Panc1 (cell line): ENCODE results near the gene SART3. TPM values are rescaled to one million over a fixed set of nuclear protein-coding genes. Genes with fewer than 3 reads are reported as not detected.

Source experiments
- ATAC-seq: fragments of 200-7000 bp; cut with Tn5 transposase; 2 replicates; pipeline ENCODE4 v1.9.1; 2020; ENCODE audit warnings: mild to moderate bottlenecking, moderate library complexity
- BruUV-seq: library from RNA; stranded (reverse); fragments of 400-500 nt; replicated peaks from 2 replicates; lab custom pipeline; 2021; lab: Mats Ljungman, UMichigan
- CTCF ChIA-PET: fragments of 300-600 bp; sonication (Branson Sonifier 250); formaldehyde crosslinking; loops from one replicate; lab custom pipeline; 2022; ENCODE audit warnings: antibody characterized with exemption; lab: Charles Lee
- POLR2A ChIA-PET: fragments of 300-600 bp; sonication (Branson Sonifier 250); formaldehyde crosslinking; loops from one replicate; lab custom pipeline; 2022; ENCODE audit warnings: antibody characterized with exemption; lab: Charles Lee
- DNase-seq: peaks from one replicate; pipeline ENCODE4 v3.0.0-alpha.2; 2010; ENCODE audit warnings: low read depth, low spot score
- H3K27ac ChIP-seq: 2 replicates; pipeline ENCODE4 v1.5.1; 2011; ENCODE audit warnings: mild to moderate bottlenecking, low read length, inconsistent platforms
- H3K27me3 ChIP-seq: fragments of 200-500 bp; sonication (Bioruptor generic); 2 replicates; pipeline ENCODE4 v1.6.0; 2014; ENCODE audit warnings: low read length, inconsistent platforms; ENCODE audit not compliant: control insufficient read depth, insufficient read depth
- H3K36me3 ChIP-seq: fragments of 200-500 bp; sonication (Bioruptor generic); 2 replicates; pipeline ENCODE4 v1.5.1; 2014; ENCODE audit warnings: inconsistent platforms, mild to moderate bottlenecking, low read length, moderate library complexity; ENCODE audit not compliant: control insufficient read depth, insufficient read depth
- H3K4me1 ChIP-seq: 2 replicates; pipeline ENCODE4 v1.5.1; 2011; ENCODE audit warnings: inconsistent platforms, mild to moderate bottlenecking, low read length, moderate library complexity; ENCODE audit not compliant: control insufficient read depth, insufficient read depth
- H3K4me3 ChIP-seq, 2 experiments: 2 replicates each; pipeline ENCODE4 v1.5.1; 2011 to 2012; ENCODE audit warnings: low read depth in 2 of 2, low read length in 2 of 2, mild to moderate bottlenecking in 2 of 2, inconsistent platforms in 1 of 2, moderate library complexity in 1 of 2
- H3K9me3 ChIP-seq: fragments of 200-500 bp; sonication (Bioruptor generic); 2 replicates; pipeline ENCODE4 v1.5.1; 2014; ENCODE audit warnings: low read depth, mild to moderate bottlenecking, inconsistent platforms, low read length, moderate library complexity; ENCODE audit not compliant: control insufficient read depth, insufficient read depth
- POLR2AphosphoS5 ChIP-seq: IDR thresholded peaks from 2 replicates; pipeline ENCODE4 v1.6.1; 2012; ENCODE audit warnings: mild to moderate bottlenecking, low read depth, low read length, moderate library complexity
- SIN3A ChIP-seq: IDR thresholded peaks from 2 replicates; pipeline ENCODE4 v1.6.1; 2012; ENCODE audit warnings: low read depth, mild to moderate bottlenecking, low read length, moderate library complexity, borderline replicate concordance; ENCODE audit not compliant: insufficient read depth
- TCF7L2 ChIP-seq: IDR thresholded peaks from 2 replicates; pipeline ENCODE4 v1.6.1; 2011; ENCODE audit warnings: mild to moderate bottlenecking, low read depth, low read length, inconsistent platforms
- in situ Hi-C: cut with HindIII; loops from 2 replicates; pipeline ENCODE4 v1.10.0; 2016; ENCODE audit warnings: low sequenced_read_pairs, low pct_unique_long_range_greater_than_20kb
- intact Hi-C: fragments of 100-400 bp; cut with micrococcal nuclease; formaldehyde crosslinking; loops from one replicate; pipeline ENCODE4 v1.10.0; 2022; ENCODE audit not compliant: unreplicated experiment
- total RNA-seq: library from RNA; stranded (reverse); gene quantifications from one replicate; pipeline ENCODE4 v1.2.1, GENCODE V29; 2021; ENCODE audit not compliant: unreplicated experiment
- TF ChIP-seq, protein P1 (sequence below): fragments of 450-650 bp; IDR thresholded peaks from 2 replicates; pipeline ENCODE4 v1.5.1; 2017; ENCODE audit warnings: mild to moderate bottlenecking
- TF ChIP-seq, protein P2 (sequence below), 2 experiments: IDR thresholded peaks; 2 replicates each; pipeline ENCODE4 v1.6.1; 2011 to 2012; ENCODE audit warnings: low read depth in 2 of 2, control low read depth in 1 of 2, low read length in 1 of 2, mild to moderate bottlenecking in 1 of 2, moderate library complexity in 1 of 2; ENCODE audit not compliant: insufficient read depth in 1 of 2

Gene SART3
- total RNA-seq, 1 experiment from 2014 or later, result 55.9 TPM

DNA sequence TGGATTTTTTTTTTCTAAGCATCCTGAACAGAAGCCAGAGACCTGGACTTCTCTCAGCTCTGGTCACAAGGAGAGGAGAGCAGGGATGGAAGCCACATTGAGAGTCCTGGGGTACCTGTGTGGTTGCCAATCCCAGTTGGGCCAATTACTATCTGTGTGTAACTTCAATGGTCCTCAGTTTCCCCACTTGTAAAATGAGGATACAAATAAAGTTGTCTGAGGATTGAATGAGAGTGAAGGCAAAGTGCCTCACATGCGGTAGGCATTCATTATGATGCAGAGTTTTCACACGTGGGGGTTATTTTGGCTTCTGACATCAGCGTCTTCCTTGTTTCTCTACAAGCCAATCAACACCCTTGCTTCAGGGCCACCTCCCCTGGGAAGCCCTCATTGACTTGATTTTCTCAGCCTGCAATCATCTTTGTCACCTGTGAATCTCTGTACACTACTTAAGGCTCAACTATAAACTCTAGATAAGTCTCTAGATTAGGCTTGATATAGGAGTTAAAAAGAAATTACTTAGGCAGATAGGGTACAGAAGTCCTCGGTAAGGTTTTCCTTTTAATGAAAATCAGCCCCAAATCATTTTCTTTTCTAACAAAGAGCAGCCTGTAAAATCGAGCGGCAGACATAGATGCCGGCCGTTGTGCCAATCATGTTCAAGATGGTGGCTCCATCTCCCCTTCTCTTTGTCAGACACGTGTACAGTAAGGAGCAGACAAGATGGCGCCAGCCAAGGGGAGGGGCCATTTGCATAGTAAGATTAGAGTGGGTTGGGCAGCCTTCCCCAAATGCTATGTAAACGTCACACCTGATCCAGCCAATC, 83.7 kb downstream of the SART3 start:
- Histone ChIP-seq H3K9me3 (no peaks in the 10 kb centered on the region), H3K36me3 (no peaks in the 10 kb centered on the region), H3K27ac (peak overlapping the region; percentile 71), H3K4me3 (no peak overlapping the region), H3K27me3 (no peaks in the 10 kb centered on the region), H3K4me1 (peaks cover 13% of the 10 kb centered on the region)
- ChIA-PET CTCF (no interaction called here), POLR2A (no interaction called here)
- in situ Hi-C loops, result no loop called here
- intact Hi-C loops, result no loop called here
- no peak for DNase-seq
- TF ChIP-seq SIN3A (no peak), POLR2AphosphoS5 (no peak), TCF7L2 (no peak)
- TF ChIP-seq, protein P1, sequence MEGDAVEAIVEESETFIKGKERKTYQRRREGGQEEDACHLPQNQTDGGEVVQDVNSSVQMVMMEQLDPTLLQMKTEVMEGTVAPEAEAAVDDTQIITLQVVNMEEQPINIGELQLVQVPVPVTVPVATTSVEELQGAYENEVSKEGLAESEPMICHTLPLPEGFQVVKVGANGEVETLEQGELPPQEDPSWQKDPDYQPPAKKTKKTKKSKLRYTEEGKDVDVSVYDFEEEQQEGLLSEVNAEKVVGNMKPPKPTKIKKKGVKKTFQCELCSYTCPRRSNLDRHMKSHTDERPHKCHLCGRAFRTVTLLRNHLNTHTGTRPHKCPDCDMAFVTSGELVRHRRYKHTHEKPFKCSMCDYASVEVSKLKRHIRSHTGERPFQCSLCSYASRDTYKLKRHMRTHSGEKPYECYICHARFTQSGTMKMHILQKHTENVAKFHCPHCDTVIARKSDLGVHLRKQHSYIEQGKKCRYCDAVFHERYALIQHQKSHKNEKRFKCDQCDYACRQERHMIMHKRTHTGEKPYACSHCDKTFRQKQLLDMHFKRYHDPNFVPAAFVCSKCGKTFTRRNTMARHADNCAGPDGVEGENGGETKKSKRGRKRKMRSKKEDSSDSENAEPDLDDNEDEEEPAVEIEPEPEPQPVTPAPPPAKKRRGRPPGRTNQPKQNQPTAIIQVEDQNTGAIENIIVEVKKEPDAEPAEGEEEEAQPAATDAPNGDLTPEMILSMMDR, result no peak
- TF ChIP-seq, protein P2, sequence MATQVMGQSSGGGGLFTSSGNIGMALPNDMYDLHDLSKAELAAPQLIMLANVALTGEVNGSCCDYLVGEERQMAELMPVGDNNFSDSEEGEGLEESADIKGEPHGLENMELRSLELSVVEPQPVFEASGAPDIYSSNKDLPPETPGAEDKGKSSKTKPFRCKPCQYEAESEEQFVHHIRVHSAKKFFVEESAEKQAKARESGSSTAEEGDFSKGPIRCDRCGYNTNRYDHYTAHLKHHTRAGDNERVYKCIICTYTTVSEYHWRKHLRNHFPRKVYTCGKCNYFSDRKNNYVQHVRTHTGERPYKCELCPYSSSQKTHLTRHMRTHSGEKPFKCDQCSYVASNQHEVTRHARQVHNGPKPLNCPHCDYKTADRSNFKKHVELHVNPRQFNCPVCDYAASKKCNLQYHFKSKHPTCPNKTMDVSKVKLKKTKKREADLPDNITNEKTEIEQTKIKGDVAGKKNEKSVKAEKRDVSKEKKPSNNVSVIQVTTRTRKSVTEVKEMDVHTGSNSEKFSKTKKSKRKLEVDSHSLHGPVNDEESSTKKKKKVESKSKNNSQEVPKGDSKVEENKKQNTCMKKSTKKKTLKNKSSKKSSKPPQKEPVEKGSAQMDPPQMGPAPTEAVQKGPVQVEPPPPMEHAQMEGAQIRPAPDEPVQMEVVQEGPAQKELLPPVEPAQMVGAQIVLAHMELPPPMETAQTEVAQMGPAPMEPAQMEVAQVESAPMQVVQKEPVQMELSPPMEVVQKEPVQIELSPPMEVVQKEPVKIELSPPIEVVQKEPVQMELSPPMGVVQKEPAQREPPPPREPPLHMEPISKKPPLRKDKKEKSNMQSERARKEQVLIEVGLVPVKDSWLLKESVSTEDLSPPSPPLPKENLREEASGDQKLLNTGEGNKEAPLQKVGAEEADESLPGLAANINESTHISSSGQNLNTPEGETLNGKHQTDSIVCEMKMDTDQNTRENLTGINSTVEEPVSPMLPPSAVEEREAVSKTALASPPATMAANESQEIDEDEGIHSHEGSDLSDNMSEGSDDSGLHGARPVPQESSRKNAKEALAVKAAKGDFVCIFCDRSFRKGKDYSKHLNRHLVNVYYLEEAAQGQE (IDR thresholded peaks at IDR 0.05; ENCODE audit: insufficient read depth in 1 of 2, low read depth in 2 of 2, low read length in 1 of 2), result no peak
- ATAC-seq, result no peak; the same call in 1 of the 2 replicates
- no TSS peak for BruUV-seq

DNA sequence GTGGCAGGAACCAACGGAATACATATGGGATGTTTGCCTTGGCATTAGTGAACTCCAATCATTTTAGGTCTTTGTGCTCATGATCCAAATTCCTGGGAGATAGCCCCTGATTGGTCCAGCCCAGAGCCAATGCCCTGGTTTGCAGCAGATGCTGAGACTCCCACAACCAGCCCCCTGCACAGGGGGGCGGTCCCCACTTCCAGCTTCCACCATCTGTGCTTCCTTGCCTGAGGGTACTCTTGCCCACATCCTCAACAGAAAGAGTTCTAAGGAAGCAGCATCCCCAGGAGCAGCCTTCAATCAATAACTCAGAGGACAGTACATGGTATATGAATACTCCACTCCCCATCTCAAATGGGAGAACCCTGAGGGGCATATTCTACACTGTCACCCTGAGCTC, 85.6 kb downstream of the SART3 start:
- in situ Hi-C loops, result no loop called here
- POLR2A ChIA-PET, result no interaction called here
- TF ChIP-seq TCF7L2, result no peak
- TF ChIP-seq, protein P2 (IDR thresholded peaks at IDR 0.05; ENCODE audit: insufficient read depth in 1 of 2, low read depth in 2 of 2, low read length in 1 of 2), result no peak
- no peak for TF ChIP-seq POLR2AphosphoS5
- TF ChIP-seq, protein P1, result no peak
- no peak for TF ChIP-seq SIN3A

More for the DNA sequence above, 85.6 kb downstream of the SART3 start:
- H3K9me3 ChIP-seq, result no peaks in the 10 kb centered on the region
- no peak for ATAC-seq
- H3K27me3 ChIP-seq, result no peaks in the 10 kb centered on the region
- H3K4me3 ChIP-seq, result no peak overlapping the region
- CTCF ChIA-PET, result no interaction called here
- BruUV-seq, result no TSS peak
- DNase-seq, result no peak
- H3K27ac ChIP-seq, result no peak overlapping the region
- no peaks in the 10 kb centered on the region for H3K36me3 ChIP-seq
- peaks cover 13% of the 10 kb centered on the region for H3K4me1 ChIP-seq
- intact Hi-C loops, result no loop called here
